CD4-positive, alpha-beta T cell treated with Interleukin-12 subunit alpha and Interleukin-12 subunit beta, for 1 hour (primary cell): ENCODE results near the gene RASGEF1B.
"Not testable (repeated sequence)": the region's sequence is repeated elsewhere in the genome, so short reads cannot be mapped to it uniquely, and the experiment has no call there.

Experiments used
- DNase-seq: peaks from one replicate; pipeline ENCODE4 v3.0.0-alpha.2; 2020

Gene RASGEF1B

DNA sequence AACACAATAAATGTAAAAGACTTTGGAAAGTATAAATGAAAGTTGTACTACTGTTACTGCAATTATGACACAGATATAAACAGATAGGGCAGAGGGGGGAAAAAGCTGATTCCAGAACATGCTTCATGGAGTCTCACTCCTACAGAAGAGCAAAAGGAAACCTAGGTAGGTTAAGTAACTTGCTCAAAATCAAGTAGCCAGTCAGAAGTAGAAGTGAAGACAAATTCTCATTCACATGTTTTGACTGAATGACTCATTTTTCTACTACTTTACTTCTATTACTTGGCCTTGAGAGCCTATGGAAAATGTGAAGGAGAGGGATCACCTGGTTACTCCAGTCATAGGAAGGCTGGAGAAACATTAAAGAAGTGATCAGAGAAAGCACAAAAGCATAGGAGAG, 23.6 kb upstream of the RASGEF1B start:
- DNase-seq: no peak

DNA sequence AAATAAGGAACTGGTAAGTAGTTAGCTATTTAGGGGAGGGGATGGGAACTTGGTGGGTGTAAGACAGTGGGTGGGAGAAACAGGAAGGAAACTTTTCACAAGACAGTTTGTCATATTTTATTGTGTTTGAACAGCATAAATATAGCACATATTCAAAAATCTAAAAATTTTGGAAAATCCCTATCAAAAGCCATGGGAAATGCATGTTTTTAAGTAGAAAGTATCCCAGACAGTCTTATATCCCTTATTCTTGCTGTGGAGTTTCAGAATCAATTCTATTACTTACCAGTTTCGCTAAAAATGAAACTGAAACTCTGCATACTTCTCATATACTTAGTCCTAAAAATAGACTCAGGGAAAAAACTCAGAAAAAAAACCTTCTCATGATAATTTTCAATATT, 22.3 kb upstream of the RASGEF1B start:
- peak; percentile 40 for DNase-seq

DNA sequence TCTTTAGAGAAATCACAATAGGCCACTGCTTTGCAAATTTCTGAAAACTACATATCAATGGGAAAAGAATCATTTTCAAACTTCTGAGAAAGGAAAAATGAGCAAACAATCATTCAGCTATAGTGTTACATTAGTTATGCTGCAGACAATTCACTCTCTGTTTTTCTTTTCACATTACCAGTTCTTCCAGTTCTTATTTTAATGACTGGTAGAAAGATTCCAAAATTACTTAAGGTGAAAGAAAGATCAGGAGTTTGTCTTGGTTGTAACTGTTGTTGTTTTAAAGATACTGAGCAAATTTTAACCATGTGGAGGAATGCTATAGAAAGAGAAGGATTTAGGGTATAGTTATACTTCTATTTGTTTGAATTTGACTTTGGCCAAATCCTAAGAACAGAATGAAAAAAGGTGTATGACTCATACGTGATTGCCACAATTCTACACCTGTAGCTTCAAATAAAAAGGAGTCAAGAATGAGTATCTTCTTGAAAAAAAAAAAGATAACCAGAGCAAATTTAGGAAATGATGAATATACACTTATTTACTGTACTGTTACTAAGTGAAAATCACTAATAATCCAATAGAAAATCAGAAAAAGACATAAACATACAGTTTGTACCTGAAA, 21.0 kb upstream of the RASGEF1B start:
- DNase-seq: no peak

DNA sequence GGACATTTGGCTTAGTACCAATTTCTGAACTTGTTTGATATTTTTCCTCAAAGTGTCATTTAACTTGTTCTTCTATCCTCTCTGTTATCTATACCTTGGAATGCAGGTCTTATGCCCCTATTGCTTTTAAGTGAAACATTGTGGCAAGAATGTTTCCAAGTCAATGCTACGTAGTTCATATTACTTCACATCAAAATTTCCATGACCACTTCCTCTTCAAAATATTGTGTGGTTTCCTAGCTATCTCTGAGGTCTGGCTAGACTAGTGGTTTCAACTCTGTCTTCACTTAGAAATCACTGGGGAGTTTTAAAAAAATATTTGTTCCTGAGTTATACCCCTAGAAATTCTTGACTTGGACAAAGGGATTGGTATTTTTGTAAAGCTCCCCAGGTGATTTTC, 20.2 kb upstream of the RASGEF1B start:
- peak; percentile 84 for DNase-seq

DNA sequence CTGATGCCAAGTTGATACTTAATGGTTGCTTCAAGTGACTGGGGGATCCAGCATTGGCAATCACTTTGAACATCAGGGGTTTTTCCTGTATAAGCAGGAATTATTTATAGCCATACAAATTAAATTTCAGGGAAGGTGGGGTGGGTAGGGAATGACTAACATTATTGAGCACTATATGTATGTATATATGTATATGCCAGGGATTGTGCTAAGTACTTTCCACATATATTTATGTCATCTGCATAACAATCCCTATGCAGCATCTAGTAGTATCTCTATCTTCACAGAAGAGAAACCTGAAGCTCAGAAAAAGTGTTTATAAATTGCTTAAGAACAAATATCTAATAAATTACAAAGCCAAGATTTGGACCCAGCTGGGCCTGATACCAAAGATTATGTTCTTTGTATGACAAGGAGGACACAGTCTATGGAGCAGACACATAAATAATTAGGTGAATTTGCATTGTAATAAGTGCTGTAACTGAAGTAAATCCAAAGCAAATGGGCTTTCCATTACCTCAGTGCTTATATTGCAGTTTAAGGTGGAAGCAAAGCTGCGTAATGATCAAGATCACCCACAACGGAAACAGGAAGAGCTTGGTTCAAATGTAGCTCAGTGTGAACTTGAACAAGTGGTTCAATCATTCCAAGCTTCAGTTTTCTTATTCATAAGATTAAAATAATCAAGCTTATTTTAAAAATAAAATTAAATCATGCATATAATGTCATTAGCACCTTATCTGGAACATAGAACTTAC, 18.9 kb upstream of the RASGEF1B start:
- DNase-seq: peak; percentile 53

DNA sequence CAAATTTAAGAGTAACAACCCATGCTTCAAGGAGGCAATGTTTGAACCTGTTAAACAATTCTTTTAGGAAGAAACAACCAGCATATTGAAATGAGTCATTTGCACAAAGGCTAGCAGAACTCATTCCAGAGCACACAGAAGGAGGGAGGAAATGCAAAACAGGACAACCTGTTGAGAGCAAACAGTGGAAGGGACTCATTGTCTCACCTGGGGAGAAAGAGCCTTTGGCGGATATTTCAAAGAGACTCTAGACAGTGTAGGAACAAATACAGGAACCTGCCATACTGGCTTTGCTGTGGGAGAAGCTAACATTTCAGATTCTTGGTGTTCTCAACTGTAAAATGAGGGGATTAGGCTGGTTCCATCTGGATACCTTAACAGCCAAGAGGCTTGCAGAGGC, 14.8 kb upstream of the RASGEF1B start:
- DNase-seq: no peak

DNA sequence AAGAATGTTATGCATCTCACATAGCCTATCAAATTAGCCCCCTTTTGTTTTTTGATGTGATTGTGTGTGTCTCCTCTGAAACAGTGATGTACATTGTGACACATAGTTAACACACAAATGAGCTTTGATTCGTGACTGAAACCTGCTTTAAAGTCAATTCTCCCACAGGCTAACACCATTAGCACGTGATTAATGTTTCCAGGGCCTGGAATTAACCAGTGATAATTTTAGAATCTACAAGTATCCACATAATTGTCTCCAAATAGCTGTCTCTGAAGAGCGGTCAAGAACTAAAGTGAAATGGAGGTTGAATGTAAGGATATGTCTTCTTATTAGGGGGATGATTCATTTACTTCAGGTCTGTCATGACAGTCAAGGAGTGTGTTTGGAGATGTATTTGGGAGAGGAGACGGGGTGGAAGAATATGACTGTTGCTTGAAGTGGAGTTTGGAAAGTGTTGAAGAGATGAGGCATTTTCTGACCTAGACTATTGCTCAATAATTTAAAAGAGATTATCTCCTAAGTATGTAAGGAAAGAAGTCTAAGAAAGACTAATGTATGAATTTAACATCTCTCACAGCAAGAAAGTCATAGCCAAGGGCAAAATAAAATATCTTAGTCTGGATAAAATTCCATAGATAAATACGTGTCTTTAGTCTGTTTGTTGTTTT, 13.7 kb upstream of the RASGEF1B start:
- DNase-seq: no peak

DNA sequence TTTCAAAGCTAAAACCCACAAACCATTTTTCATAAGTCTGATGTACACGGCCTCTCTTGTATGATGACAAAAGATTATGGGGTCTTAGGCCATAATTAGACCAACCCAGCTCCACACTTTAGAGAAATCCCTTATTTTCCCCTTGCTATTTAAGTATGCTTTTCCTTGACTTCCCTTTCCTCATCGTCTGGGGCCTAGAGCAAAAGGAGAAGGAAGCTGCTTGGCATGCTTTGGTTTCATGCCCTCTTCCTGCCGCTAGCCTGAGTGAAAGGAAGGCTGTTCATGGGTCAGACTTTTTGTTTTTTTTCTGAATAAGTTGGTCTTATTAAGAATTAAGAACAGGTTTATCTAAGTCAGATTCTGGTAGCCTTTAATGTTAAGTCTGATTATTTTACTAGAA, 10.6 kb upstream of the RASGEF1B start:
- no peak for DNase-seq

DNA sequence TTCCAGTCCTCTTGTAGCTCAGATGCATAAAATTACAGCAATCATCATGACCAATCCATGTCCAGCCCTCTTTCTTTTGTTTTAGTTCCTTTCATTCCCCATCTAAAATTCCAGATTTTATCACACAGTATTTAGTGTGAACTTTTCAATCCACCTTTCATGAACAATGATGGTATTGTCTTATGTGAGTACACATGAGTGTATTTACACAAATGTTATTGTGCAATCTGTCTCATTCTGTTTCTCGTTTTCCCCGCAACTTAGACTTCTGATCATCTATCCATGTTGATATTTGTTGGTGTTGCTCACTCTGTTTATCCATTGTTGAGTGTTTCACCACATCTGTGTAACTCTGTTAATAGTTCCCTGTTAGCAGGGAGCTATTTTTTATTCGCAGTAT, 9.4 kb upstream of the RASGEF1B start:
- DNase-seq: no peak

DNA sequence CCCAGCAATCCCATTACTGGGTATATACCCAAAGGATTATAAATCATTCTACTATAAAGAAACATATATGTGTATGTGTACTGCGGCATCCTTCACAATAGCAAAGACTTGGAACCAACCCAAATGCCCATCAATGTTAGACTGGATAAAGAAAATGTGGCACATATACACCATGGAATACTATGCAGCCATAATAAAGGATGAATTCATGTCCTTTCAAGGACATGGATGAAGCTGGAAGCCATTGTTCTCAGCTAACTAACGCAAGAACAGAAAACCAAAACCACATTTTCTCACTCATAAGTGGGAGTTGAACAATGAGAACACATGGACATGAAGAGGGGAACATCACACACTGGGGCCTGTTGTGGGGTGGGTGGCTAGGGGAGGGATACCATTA, 7.9 kb upstream of the RASGEF1B start:
- not testable (repeated sequence) for DNase-seq

DNA sequence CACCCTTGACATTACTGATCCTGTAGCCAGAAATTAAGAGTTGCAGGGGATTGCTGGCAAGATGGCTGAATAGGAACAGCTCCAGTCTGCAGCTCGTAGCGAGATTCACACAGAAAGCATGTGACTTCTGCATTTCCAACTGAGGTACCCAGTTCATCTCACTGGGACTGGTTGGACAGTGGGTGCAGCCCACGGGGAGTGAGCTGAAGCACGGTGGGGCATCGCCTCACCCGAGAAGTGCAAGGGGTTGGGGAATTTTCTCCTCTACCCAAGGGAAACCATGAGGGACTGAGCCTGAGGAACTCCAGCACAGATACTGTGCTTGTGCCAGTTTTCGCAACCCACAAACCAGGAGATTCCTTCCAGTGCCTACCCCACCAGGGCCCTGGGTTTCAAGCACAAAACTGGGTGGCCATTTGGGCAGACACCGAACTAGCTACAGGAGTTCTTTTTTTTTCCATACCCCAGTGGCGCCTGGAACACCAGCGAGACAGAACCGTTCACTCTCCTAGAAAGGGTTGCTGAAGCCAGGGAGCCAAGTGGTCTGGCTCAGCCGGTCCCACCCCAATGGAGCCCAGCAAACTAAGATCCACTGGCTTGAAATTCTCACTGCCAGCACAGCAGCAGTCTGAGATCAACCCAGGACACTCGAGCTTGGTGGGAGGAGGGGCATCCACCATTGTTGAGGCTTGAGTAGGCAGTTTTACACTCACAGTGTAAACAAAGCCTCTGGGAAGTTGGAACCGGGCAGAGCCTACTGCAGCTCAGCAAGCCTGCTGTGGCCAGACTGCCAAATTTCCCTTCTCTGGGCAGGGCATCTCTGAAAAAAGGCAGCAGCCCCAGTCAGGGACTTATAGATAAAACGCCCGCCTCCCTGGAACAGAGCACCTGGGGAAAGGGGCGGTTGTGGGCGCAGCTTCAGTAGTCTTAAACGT, 1.9 kb upstream of the RASGEF1B start:
- DNase-seq: not testable (repeated sequence)

DNA sequence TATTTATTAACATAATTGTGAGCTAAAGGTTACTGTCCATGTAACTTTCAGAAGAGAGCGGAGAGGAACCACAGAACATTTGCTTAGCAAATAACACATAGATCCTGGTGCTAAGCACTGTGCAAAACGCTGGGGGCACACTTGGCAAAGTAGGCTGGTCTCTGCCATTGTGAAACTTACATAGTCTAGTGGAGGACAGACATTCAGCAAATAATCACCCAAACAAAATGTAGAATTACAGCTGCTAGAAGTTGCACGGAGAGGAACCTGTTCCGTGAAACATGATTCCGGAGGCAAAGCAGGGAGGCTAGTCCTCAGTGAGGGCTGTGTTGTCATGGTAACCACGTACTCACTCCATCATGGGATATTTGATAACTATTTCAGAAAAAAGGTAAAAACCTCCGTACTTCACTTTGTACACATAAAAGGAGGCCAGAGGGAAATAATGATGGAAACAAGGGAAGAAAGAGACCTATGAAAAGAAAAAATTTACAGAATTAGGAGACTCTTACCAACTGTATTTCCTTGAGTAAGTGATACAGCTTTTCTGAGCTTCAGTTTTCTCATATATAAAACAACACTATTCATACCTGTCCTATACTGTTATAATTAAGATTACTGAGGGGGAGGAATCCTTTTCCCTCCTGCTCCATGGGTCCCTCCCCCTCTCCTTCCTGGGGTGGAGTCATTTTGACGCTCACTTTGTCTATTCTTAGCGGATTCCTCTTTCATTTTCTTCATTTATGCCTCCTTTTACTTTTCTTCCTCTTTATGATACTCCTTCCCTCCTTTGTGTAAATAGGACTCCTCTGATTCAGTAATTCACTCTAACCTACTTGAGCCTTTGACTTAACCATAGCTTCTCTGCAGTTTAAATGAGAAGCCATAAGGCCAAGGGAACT, 825 bp upstream of the RASGEF1B start:
- no peak for DNase-seq

DNA sequence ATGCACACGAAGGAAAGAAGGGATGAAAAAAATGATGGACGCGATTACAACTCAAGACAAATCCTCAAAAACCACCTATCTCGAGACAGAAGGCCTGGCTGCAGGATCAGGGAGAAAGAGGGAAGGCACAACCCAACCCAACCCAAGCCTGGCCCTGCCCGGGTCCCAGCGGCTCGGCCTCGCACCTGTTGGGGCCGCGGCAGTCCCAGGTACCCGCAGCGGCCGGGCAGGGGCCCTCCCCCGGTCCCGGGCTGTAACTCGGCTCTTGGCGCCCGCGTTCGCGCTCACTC, 464 bp downstream of the RASGEF1B start:
- DNase-seq: no peak

DNA sequence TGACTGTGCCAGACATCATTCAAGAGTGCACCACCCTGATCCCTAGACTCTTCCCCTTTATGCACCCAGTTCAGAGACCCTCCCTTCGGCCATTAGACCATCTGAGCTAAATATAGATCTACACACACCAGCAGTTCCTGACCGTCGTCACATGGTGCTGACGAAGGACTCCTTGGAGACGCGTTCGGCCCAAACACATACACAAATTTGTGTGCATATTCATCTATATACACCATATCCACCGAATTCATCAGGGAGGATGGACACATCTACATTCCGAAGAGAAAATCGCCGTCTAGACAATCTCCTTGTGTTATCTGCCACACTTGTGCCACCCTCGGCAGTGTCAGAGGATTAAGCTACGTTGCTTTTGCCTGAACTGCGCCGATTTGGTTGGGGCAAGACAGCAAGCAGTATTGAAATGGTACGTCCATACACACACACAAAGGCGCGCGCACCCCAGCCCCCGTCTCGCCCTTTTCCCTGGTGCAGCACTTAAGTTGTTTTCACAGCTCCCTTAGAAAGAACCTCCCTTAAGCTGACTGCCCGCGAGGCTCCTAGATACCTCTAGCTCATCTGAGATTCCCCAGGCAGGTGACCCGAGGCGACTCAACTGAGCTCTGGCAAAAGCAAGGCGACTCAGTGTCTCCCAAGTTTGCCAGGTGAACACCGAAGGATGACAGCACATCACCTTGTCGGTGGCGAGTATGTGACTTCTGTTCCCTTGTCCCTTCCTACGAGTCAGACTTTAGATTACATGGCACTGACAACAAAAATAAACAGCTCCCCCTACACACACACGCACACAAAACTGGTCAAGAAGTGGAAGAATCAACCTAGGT, 1.0 kb downstream of the RASGEF1B start:
- peak; percentile 59 for DNase-seq

DNA sequence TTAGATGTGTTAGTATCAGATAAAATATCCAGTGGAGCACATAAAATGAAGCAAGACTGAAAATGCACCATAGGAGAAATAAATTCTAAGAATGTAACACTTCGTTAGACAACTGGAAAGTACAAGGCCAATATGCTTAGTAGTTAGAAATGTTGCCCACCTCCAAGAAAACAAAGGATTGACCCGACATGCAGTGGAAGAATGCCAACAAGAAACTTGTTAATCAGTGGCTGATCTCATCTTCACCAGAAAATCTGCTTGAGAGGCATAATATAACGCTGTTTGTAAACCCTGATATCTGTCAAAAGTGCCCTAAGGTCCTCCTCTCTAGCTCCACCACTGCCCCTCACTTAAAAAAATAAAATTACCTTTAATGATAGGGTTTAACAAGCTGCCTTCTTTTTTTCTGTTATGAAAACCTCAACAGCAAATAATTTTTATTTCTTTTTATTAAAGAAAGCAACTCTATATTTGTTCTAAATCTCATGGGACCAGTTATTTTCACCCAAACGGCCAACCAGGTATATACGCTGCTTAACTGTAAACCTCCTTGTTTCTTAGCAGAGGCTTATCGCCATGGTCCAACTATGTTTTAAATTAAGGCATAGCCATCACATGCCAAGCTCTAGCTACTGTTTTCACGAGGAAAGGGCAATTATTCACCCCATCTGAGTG, 1.8 kb downstream of the RASGEF1B start:
- no peak for DNase-seq

DNA sequence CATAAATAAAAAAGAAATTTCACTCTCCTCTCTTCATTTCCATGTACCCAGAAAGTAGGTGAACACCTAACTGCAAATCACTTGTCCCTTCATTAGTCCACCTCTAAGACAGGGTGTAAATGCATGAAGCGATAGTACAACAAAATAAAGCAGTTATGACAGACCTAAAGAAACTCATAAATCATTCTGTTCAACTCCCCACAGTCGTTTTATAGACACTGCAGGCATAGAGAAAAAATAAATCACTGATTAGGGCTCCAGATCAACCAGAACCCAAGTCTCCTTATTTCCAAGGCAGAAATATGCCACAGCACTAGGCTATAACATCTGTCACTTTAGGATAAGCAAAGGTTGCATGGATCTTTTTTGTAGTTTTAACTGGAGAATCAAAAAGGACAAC, 3.0 kb downstream of the RASGEF1B start:
- DNase-seq: no peak

DNA sequence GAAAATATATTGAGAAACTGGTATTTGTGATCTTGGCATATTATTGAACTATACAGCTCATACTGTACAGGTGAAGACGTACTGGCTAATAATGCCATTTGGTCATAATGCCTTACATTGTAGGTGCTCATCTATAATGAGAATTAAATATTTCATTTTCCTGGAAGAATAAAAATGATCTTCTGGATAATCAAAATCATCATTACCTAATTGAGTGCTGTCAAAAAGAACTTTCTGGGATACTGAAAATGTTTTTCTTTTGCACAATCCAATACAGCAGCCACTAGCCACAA, 4.1 kb downstream of the RASGEF1B start:
- DNase-seq: no peak

DNA sequence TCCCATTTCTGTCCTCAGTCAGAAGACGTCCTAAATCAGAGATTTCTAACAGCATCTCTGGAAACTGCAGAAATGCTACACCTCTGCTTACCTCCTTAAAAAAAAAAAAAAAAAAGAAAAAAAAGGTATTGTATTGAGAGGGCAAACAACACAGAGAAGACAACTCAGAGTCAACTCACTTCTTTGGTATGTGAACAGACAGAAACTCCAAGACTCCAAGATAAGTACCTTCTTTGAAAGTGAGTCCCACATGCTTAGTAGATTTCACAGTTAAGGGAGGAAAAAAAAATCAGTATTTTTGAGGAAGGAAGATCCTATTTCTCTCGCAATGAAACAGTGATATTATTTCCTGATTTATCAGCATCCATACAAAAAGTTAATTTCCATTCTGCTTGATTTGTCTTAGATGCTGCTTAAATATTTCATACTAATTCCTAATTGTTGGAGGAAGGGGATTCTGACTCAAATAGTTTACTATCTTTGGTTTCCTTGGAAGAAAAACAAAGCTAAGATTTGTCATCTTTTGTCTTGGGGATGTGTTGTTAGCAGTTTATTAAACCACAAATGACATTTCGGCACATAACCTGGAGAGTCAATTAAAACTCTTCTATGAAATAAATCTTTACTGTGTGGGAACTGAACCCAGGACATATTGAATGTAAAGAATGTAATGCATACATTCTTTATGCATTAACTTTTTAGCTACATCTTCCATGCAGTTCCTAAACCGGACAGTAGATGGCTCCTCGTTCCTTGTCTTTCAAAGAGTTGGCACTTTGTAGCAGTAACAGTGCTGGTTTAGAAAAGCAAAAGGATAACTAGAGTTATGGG, 4.7 kb downstream of the RASGEF1B start:
- DNase-seq: peak; percentile 81

DNA sequence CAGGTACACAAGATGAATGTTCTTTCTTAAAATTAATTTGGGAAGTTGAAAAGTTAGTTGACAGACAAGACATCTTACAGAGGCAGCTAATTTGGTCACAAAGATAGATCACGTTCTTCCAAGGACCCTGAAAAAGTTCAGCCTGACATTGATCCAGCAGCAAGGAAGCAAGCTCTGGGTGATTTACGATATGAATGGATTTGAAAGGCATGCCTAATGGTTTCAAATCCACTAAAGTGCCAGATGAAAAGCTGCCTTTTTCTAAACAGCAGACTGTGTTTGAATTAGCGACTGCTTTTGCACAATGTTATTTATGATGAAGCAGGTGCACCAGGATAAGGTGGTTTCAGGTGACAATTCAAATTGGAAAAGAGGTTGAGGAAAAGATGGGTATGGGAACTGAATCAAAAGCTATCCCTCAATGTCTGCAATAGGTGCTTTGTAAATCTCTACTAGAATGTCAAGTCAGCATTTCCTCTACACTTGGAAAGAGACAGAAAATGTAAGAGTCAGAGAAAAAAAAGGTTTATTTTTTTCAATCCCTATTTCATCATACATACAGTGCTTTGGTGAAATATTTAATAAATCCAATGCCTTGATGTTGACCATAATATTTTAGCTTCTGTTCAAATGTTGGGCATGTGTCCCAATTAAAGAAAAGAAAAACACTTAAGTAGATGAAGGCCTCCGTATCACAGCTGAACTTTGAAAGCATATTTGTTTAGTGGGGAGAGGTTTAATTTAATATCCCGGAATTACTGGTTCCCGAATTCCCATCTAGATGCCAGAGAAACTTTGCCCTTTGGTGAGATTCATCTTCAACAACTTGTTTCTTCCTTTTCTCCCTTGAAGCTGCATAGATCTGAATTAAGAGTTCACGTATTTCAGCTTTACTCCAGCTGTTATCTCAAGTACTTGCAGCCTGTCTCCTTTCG, 6.0 kb downstream of the RASGEF1B start:
- DNase-seq: no peak
